GM12878 (cell line): ENCODE results near the gene STARD13. TPM values are rescaled to one million over a fixed set of nuclear protein-coding genes. Genes with fewer than 3 reads are reported as not detected.

Source experiments
- ATAC-seq: fragments of 200-7000 bp; cut with Tn5 transposase; 3 replicates; pipeline ENCODE4 v1.9.1; 2020; ENCODE audit warnings: mild to moderate bottlenecking, moderate library complexity
- BruUV-seq: library from RNA; stranded (reverse); fragments of 400-500 nt; replicated peaks from 2 replicates; lab custom pipeline; 2021; lab: Mats Ljungman, UMichigan
- CTCF ChIA-PET: fragments of 300-600 bp; sonication (Branson Sonifier 250); formaldehyde crosslinking; extraction: SDS; loops from one replicate; lab custom pipeline; 2021; ENCODE audit warnings: inconsistent platforms; lab: Yijun Ruan, JAX
- POLR2A ChIA-PET: fragments of 350-600 bp; formaldehyde crosslinking; extraction: SDS; loops from one replicate; lab custom pipeline; 2021; ENCODE audit warnings: inconsistent platforms; lab: Charles Lee
- RAD21 ChIA-PET: fragments of 300-600 bp; sonication (Branson Sonifier 250); formaldehyde crosslinking; loops from one replicate; lab custom pipeline; 2023; ENCODE audit warnings: antibody characterized with exemption; ENCODE audit not compliant: unreplicated experiment; lab: Charles Lee
- SMC1A ChIA-PET: fragments of 300-600 bp; sonication (Branson Sonifier 250); formaldehyde crosslinking; loops from one replicate; lab custom pipeline; 2023; ENCODE audit not compliant: unreplicated experiment, uncharacterized antibody; lab: Charles Lee
- DNase-seq: peaks from one replicate; pipeline ENCODE4 v3.0.0-alpha.2; 2011; ENCODE audit warnings: low read depth, low spot score
- FAIRE-seq: peaks from 3 replicates; lab custom pipeline; 2011; peaks lifted over from hg19 to GRCh38; lab: Jason Lieb, UNC
- H2AFZ ChIP-seq: 2 replicates; pipeline ENCODE4 v1.6.0; 2011; ENCODE audit warnings: low read depth, low read length, control low read depth; ENCODE audit not compliant: control insufficient read depth
- H3K27ac ChIP-seq: 2 replicates; pipeline ENCODE4 v1.5.1; 2011; ENCODE audit warnings: control low read depth; ENCODE audit not compliant: control insufficient read depth, insufficient read depth
- H3K27me3 ChIP-seq, 2 experiments: replicated peaks in 1 of 2; 2 replicates each; pipeline versions ENCODE4 v1.6.0 to v1.6.1; 2011; ENCODE audit warnings: low read length in 1 of 2; ENCODE audit not compliant: control insufficient read depth in 2 of 2, insufficient read depth in 2 of 2
- H3K36me3 ChIP-seq, 2 experiments: 2 replicates each; pipeline ENCODE4 v1.5.1; 2011; ENCODE audit warnings: low read length in 1 of 2; ENCODE audit not compliant: control insufficient read depth in 2 of 2, insufficient read depth in 2 of 2
- H3K4me1 ChIP-seq: 2 replicates; pipeline ENCODE4 v1.6.1; 2011; ENCODE audit warnings: mild to moderate bottlenecking, low read length, moderate library complexity, mixed read lengths; ENCODE audit not compliant: control insufficient read depth, insufficient read depth
- H3K4me2 ChIP-seq: 2 replicates; pipeline ENCODE4 v1.6.0; 2011; ENCODE audit warnings: control low read depth; ENCODE audit not compliant: control insufficient read depth, insufficient read depth
- H3K4me3 ChIP-seq: fragments of 200-600 bp; sonication (generic); 2 replicates; pipeline ENCODE4 v1.5.1; 2016
- H3K79me2 ChIP-seq: 2 replicates; pipeline ENCODE4 v1.6.0; 2011; ENCODE audit warnings: low read length; ENCODE audit not compliant: control insufficient read depth, insufficient read depth
- H3K9ac ChIP-seq: 2 replicates; pipeline ENCODE4 v1.8.0; 2011; ENCODE audit warnings: low read length, control low read depth, mixed read lengths; ENCODE audit not compliant: control insufficient read depth, insufficient read depth
- H3K9me3 ChIP-seq: replicated peaks from 3 replicates; pipeline ENCODE4 v1.5.1; 2011; ENCODE audit warnings: mild to moderate bottlenecking, low read length; ENCODE audit not compliant: control insufficient read depth, insufficient read depth
- H4K20me1 ChIP-seq: 2 replicates; pipeline ENCODE4 v1.6.0; 2011; ENCODE audit not compliant: control insufficient read depth, insufficient read depth
- ATF7 ChIP-seq: fragments of 450-650 bp; IDR thresholded peaks from 2 replicates; pipeline ENCODE4 v1.6.1; 2016; ENCODE audit warnings: low read depth, mild to moderate bottlenecking
- BMI1 ChIP-seq: fragments of 450-650 bp; IDR thresholded peaks from 2 replicates; pipeline ENCODE4 v1.6.1; 2016; ENCODE audit warnings: mild to moderate bottlenecking, moderate library complexity, borderline replicate concordance
- EED ChIP-seq: sonication (generic); IDR thresholded peaks from 2 replicates; pipeline ENCODE4 v1.6.1; 2016; ENCODE audit warnings: antibody characterized with exemption, low read depth
- IKZF1 ChIP-seq: fragments of 450-650 bp; conservative IDR thresholded peaks from 2 replicates; pipeline ENCODE4 v1.6.1; 2017; ENCODE audit warnings: antibody characterized with exemption, mild to moderate bottlenecking
- IKZF2 ChIP-seq, 2 experiments: fragments of 450-650 bp; IDR thresholded peaks; 2 replicates each; pipeline ENCODE4 v1.6.1; 2017; ENCODE audit warnings: mild to moderate bottlenecking in 2 of 2, moderate library complexity in 2 of 2
- MAX ChIP-seq: IDR thresholded peaks from 2 replicates; pipeline ENCODE4 v1.6.1; 2012; ENCODE audit warnings: low read depth, low read length, improper control_type of control experiment
- RAD51 ChIP-seq: fragments of 450-650 bp; IDR thresholded peaks from 2 replicates; pipeline ENCODE4 v1.6.1; 2016; ENCODE audit warnings: moderate library complexity, mild to moderate bottlenecking, inconsistent platforms
- SPI1 ChIP-seq: IDR thresholded peaks from 2 replicates; pipeline ENCODE4 v1.6.1; 2011; ENCODE audit warnings: low read depth, mild to moderate bottlenecking, low read length, moderate library complexity, borderline replicate concordance; ENCODE audit not compliant: insufficient read depth
- WGBS: methylation state at CpG from one replicate; pipeline ENCODE4 v1.1.6; 2016; ENCODE audit warnings: low lambda C conversion rate; ENCODE audit not compliant: insufficient replicate concordance, insufficient coverage; ENCODE audit errors: missing lambda C conversion rate; 5-methylcytosine and 5-hydroxymethylcytosine counted together
- in situ Hi-C: fragments of 300-500 bp; cut with MboI; formaldehyde crosslinking; loops from 9 replicates; pipeline ENCODE4 v1.14.3; 2018; ENCODE audit warnings: mixed read lengths
- intact Hi-C: fragments of 100-400 bp; cut with micrococcal nuclease; formaldehyde crosslinking; loops from one replicate; pipeline ENCODE4 v1.14.2; 2022; ENCODE audit not compliant: unreplicated experiment
- polyA plus RNA-seq, 11 experiments: library from polyadenylated mRNA; depleted of rRNA in 4 of 11; unstranded in 6 of 11; stranded (reverse) in 5 of 11; fragments of >200 nt; fragmentation: Nextera tagmentation in 4 of 11; fragmentation: Illumina TruSeq in 1 of 11; extraction: Ambion mirVana in 4 of 11; extraction: Trizol in 1 of 11; gene quantifications; 1 replicate in 1 of 11; 2 replicates in 10 of 11; pipeline versions ENCODE4 v1.2.1 to v1.2.3, GENCODE V29; 2011 to 2016; ENCODE audit warnings: inconsistent platforms in 2 of 11, missing spikeins in 2 of 11, low read depth in 1 of 11
- total RNA-seq, 4 experiments: library from RNA; depleted of rRNA in 3 of 4; stranded (reverse); fragments of >200 nt in 3 of 4; fragmentation: Illumina TruSeq in 1 of 4; extraction: Trizol in 1 of 4; gene quantifications; 2 replicates each; pipeline versions ENCODE4 v1.2.1 to v1.2.3, GENCODE V29; 2013 to 2021
- TF ChIP-seq, protein P1 (sequence below): fragments of 450-650 bp; IDR thresholded peaks from 2 replicates; pipeline ENCODE4 v1.6.1; 2017; ENCODE audit warnings: mild to moderate bottlenecking

STARD13 gene
- total and polyA plus RNA-seq, 10 of the 15 experiments (the other 5 are each of a cell fraction or from before 2014, with no cell fraction given): 4.0 to 41.6 (median 10.1) TPM

DNA sequence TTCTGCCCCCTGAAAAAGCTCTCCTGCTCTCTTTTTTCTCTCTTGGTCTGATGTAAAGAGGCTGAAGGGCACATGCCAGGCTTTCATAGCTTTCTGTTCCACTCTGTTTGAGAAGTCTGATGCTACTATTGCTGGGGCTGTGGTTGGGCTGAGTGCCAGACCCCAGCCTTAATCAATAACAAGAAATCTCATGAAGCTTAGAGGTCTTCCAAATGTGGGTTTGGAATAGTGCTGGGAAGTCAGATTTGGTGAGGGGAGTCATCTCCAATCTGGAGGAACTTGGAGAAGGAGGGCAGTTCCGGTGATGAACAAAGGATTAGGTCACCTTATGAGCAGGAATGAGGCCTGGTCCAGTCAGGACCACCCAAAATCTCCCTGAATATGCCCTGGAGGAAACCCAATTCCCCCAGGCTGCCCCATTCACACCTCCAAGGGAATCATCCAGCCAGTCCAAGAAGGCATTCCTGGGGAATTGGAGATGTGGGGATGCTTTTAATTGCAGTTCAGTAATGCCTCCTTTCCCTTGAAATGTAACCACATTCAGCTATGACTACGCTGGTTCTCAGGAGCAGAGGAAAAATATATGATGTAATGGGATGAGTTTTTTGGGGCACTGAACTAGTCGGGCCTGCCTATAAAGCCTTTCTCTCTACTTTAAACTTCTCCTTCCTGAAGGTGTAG, 102.0 kb downstream of the STARD13 start:
- no peak for TF ChIP-seq BMI1
- TF ChIP-seq, protein P1, sequence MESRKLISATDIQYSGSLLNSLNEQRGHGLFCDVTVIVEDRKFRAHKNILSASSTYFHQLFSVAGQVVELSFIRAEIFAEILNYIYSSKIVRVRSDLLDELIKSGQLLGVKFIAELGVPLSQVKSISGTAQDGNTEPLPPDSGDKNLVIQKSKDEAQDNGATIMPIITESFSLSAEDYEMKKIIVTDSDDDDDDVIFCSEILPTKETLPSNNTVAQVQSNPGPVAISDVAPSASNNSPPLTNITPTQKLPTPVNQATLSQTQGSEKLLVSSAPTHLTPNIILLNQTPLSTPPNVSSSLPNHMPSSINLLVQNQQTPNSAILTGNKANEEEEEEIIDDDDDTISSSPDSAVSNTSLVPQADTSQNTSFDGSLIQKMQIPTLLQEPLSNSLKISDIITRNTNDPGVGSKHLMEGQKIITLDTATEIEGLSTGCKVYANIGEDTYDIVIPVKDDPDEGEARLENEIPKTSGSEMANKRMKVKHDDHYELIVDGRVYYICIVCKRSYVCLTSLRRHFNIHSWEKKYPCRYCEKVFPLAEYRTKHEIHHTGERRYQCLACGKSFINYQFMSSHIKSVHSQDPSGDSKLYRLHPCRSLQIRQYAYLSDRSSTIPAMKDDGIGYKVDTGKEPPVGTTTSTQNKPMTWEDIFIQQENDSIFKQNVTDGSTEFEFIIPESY: no peak
- 0 out of 2 replicates have a peak, but pooled peaks have one; percentile 28 for TF ChIP-seq EED
- peak in 1 of 2 experiments; percentile 46; a peak in 1 of 4 replicates for TF ChIP-seq IKZF2 (IDR thresholded peaks at IDR 0.05)
- peak; percentile 32; the same call in 1 of the 2 replicates for TF ChIP-seq IKZF1
- TF ChIP-seq SPI1: no peak
- TF ChIP-seq ATF7: peak; percentile 33; the same call in 1 of the 2 replicates
- TF ChIP-seq MAX: no peak
- no peak for TF ChIP-seq RAD51
- Histone ChIP-seq H3K79me2 (peaks cover 33% of the 10 kb centered on the region), H3K27me3 (no peaks in the 10 kb centered on the region), H3K9me3 (no peaks in the 10 kb centered on the region), H3K27ac (peak overlapping the region; percentile 73), H3K9ac (peak overlapping the region; percentile 45), H3K4me1 (peaks cover 32% of the 10 kb centered on the region), H3K4me2 (peak overlapping the region; percentile 64), H4K20me1 (no peaks in the 10 kb centered on the region), H3K36me3 (peaks cover 0 to 6% of the 10 kb centered on the region in 2 experiments; a peak in 3 of 4 replicates), H3K4me3 (no peak overlapping the region), H2AFZ (no peak overlapping the region)
- 61% methylated on average over 3 of the region's 3 CpGs for WGBS
- CTCF ChIA-PET: interaction anchor here (0.7 to 4.5 kb wide), 12 partner anchors 10 to 539 kb away, joined by 3 to 24 read pairs (median 4); no protein-coding TSS in a partner anchor
- DNase-seq (no peak), ATAC-seq (peak; percentile 51), FAIRE-seq (no peak)
- in situ Hi-C loops: no loop called here
- RAD21 ChIA-PET: interaction anchor here (0.5 to 5.9 kb wide), 14 partner anchors 9 to 595 kb away, joined by 3 to 85 read pairs (median 6); no protein-coding TSS in a partner anchor
- BruUV-seq: no TSS peak
- POLR2A ChIA-PET: interaction anchor here (0.9 to 17.9 kb wide), 11 partner anchors 10 to 74 kb away, joined by 3 to 262 read pairs (median 5); no protein-coding TSS in a partner anchor
- intact Hi-C loops: loop anchor here (2.0 kb wide), 1 partner anchor 35 kb away; no protein-coding TSS in a partner anchor
- SMC1A ChIA-PET: interaction anchor here (0.5 to 33.0 kb wide), 17 partner anchors 10 to 852 kb away, joined by 3 to 832 read pairs (median 5); no protein-coding TSS in a partner anchor
